K562 (cell line): ENCODE results near the gene FERMT3. TPM values are rescaled to one million over a fixed set of nuclear protein-coding genes. Genes with fewer than 3 reads are reported as not detected.

Experiments
- ARNT ChIP-seq, 2 experiments: fragments of 450-650 bp; IDR thresholded peaks; 2 replicates each; pipeline ENCODE4 v1.6.1; 2016; ENCODE audit warnings: mild to moderate bottlenecking in 1 of 2
- ATF7 ChIP-seq: fragments of 450-650 bp; IDR thresholded peaks from 2 replicates; pipeline ENCODE4 v1.7.1; 2014; ENCODE audit warnings: mild to moderate bottlenecking, moderate library complexity
- CHD2 ChIP-seq: IDR thresholded peaks from 2 replicates; pipeline ENCODE4 v1.6.1; 2011; ENCODE audit warnings: low read depth, low read length
- EP400 ChIP-seq: fragments of 450-650 bp; IDR thresholded peaks from 2 replicates; pipeline ENCODE4 v1.6.1; 2017; ENCODE audit warnings: antibody characterized with exemption, mild to moderate bottlenecking, moderate library complexity
- ETV5 ChIP-seq: sonication (generic); formaldehyde crosslinking; IDR thresholded peaks from 2 replicates; pipeline ENCODE4 v1.4.0; 2020; ENCODE audit warnings: low read depth, mild to moderate bottlenecking, missing genetic modification reagents
- HDAC2 ChIP-seq: fragments of 450-650 bp; IDR thresholded peaks from 2 replicates; pipeline ENCODE4 v1.6.1; 2016; ENCODE audit warnings: mild to moderate bottlenecking
- HMG20A ChIP-seq: fragments of 450-650 bp; formaldehyde crosslinking; conservative IDR thresholded peaks from 2 replicates; pipeline ENCODE4 v1.4.0; 2020; ENCODE audit warnings: mild to moderate bottlenecking, mixed read lengths
- KDM5B ChIP-seq: fragments of 200-600 bp; sonication (generic); IDR thresholded peaks from 2 replicates; pipeline ENCODE4 v1.6.1; 2012; ENCODE audit warnings: low read depth, mild to moderate bottlenecking, moderate library complexity, low read length, control low read depth, inconsistent platforms; ENCODE audit not compliant: insufficient replicate concordance
- KLF13 ChIP-seq: fragments of 450-650 bp; IDR thresholded peaks from 2 replicates; pipeline ENCODE4 v1.6.1; 2016; ENCODE audit warnings: missing genetic modification characterization, low read depth, mild to moderate bottlenecking, missing compliant biosample characterization, moderate library complexity, borderline replicate concordance
- MAZ ChIP-seq, 2 experiments: fragments of 450-650 bp in 1 of 2; sonication (generic) in 1 of 2; formaldehyde crosslinking; IDR thresholded peaks in 1 of 2; conservative IDR thresholded peaks in 1 of 2; 2 replicates each; pipeline versions ENCODE4 v1.4.0 to v1.5.0; 2020; ENCODE audit warnings: mild to moderate bottlenecking in 1 of 2, missing genetic modification reagents in 1 of 2
- NEUROD1 ChIP-seq: fragments of 150-350 bp; IDR thresholded peaks from 2 replicates; pipeline ENCODE4 v1.6.1; 2014; ENCODE audit warnings: borderline replicate concordance, low read length, low read depth; ENCODE audit not compliant: partially characterized antibody
- NR3C1 ChIP-seq: sonication (generic); formaldehyde crosslinking; IDR thresholded peaks from 2 replicates; pipeline ENCODE4 v1.8.1; 2022; ENCODE audit warnings: missing genetic modification reagents
- PCBP1 ChIP-seq: fragments of 200-400 bp; formaldehyde crosslinking; IDR thresholded peaks from 2 replicates; pipeline ENCODE4 v1.6.1; 2018; ENCODE audit warnings: mild to moderate bottlenecking, low read depth, low read length; ENCODE audit not compliant: poor library complexity, severe bottlenecking
- POLR2B ChIP-seq: fragments of 450-650 bp; IDR thresholded peaks from 2 replicates; pipeline ENCODE4 v1.6.1; 2018; ENCODE audit warnings: low read depth; ENCODE audit not compliant: partially characterized antibody
- ZNF316 ChIP-seq: fragments of 450-650 bp; IDR thresholded peaks from 2 replicates; pipeline ENCODE4 v1.6.1; 2016
- ZSCAN29 ChIP-seq: fragments of 450-650 bp; IDR thresholded peaks from 2 replicates; pipeline ENCODE4 v1.6.1; 2017
- polyA plus RNA-seq, 8 experiments: library from polyadenylated mRNA; depleted of rRNA in 4 of 8; stranded (reverse) in 5 of 8; unstranded in 3 of 8; fragments of >200 nt; fragmentation: Nextera tagmentation in 2 of 8; fragmentation: Illumina TruSeq in 1 of 8; extraction: Ambion mirVana in 2 of 8; extraction: Trizol in 1 of 8; gene quantifications; 2 replicates each; pipeline versions ENCODE4 v1.2.1 to v1.2.3, GENCODE V29; 2011 to 2014; ENCODE audit warnings: inconsistent platforms in 1 of 8, missing spikeins in 1 of 8
- total RNA-seq, 7 experiments: library from RNA; depleted of rRNA in 6 of 7; stranded (reverse); fragments of >200 nt in 6 of 7; fragmentation: Illumina TruSeq in 2 of 7; extraction: Trizol in 2 of 7; gene quantifications; 2 replicates each; pipeline versions ENCODE4 v1.2.1 to v1.2.3, GENCODE V29; 2011 to 2021; ENCODE audit warnings: low replicate concordance in 1 of 7
- TF ChIP-seq, protein P1 (sequence below), 2 experiments: IDR thresholded peaks; 2 replicates each; pipeline ENCODE4 v1.6.1; 2011; ENCODE audit warnings: borderline replicate concordance in 1 of 2, control low read depth in 1 of 2, low read depth in 1 of 2, low read length in 1 of 2, mild to moderate bottlenecking in 1 of 2, mixed read lengths in 1 of 2, moderate library complexity in 1 of 2; ENCODE audit not compliant: insufficient read depth in 1 of 2, insufficient read length in 1 of 2, poor library complexity in 1 of 2, severe bottlenecking in 1 of 2; ENCODE audit errors: extremely low read depth in 1 of 2
- TF ChIP-seq, protein P2 (sequence below): fragments of 450-650 bp; IDR thresholded peaks from 2 replicates; pipeline ENCODE4 v1.6.1; 2016; ENCODE audit warnings: low read depth, mild to moderate bottlenecking, moderate library complexity
- TF ChIP-seq, protein P3 (sequence below): fragments of 450-650 bp; IDR thresholded peaks from 2 replicates; pipeline ENCODE4 v1.7.1; 2018; ENCODE audit warnings: mild to moderate bottlenecking, low read depth; ENCODE audit not compliant: partially characterized antibody
- TF ChIP-seq, protein P4 (sequence below): fragments of 250-450 bp; sonication (Bioruptor Pico); IDR thresholded peaks from 2 replicates; pipeline ENCODE4 v1.5.0; 2022; ENCODE audit warnings: mild to moderate bottlenecking

Gene FERMT3
- total and polyA plus RNA-seq, 9 of the 15 experiments (the other 6 are each of a cell fraction or from before 2014, with no cell fraction given) = 3.2 to 275 (median 79.7) TPM

DNA sequence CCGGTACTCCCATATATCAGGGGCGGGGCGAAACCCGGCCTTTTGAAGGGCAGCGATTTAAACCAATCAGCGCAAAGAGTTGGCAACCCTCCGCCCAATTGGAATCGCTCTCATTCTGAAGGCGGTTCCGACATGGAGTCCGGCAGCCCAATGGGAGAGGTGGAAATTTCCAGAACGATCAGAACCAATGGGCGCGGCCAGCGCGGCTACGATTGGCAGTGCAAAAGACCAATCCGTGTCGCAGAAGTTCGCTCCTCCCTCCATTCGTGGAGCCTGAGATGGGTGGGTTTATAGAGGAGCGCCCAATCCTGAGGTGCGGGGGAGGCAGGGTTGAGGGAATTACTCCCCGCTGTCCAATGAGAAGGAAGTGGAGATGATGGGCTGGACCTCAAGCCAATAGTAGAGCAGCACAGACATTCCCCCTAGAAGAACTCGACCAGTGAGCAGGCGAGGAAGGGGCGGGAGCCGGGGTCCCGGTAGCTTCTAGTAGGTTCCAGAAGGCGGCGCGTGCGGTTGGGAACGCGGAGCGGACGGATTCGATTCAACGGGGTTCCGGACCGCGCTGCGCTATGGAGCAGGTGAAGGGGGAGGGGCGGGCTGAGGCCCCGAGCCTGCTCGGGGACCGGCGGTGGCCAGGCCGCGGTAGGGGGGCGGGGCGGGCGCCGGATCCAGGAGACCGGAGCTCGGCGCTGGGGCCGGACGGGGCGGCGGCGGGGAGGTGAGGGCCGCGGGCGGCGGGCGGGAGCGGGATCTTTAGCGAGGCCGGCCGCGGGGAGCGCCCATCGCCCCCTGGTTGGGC, 20.6 kb upstream of the FERMT3 start, which contains the start of gene STIP1 (continued):
- 0 out of 2 replicates have a peak, but pooled peaks have one; percentile 27 for TF ChIP-seq ETV5
- TF ChIP-seq, protein P1, sequence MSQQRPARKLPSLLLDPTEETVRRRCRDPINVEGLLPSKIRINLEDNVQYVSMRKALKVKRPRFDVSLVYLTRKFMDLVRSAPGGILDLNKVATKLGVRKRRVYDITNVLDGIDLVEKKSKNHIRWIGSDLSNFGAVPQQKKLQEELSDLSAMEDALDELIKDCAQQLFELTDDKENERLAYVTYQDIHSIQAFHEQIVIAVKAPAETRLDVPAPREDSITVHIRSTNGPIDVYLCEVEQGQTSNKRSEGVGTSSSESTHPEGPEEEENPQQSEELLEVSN (IDR thresholded peaks at IDR 0.05; ENCODE audit: borderline replicate concordance in 1 of 2, extremely low read depth in 1 of 2, insufficient read depth in 1 of 2, insufficient read length in 1 of 2, low read depth in 1 of 2, low read length in 1 of 2, poor library complexity in 1 of 2, severe bottlenecking in 1 of 2) = peak; percentile 73 to 76
- TF ChIP-seq POLR2B = peak; percentile 7
- peak; percentile 66; the same call in 1 of the 2 replicates for TF ChIP-seq ZSCAN29
- no peak for TF ChIP-seq HDAC2
- TF ChIP-seq, protein P2, sequence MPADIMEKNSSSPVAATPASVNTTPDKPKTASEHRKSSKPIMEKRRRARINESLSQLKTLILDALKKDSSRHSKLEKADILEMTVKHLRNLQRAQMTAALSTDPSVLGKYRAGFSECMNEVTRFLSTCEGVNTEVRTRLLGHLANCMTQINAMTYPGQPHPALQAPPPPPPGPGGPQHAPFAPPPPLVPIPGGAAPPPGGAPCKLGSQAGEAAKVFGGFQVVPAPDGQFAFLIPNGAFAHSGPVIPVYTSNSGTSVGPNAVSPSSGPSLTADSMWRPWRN = peak; percentile 47; the same call in 1 of the 2 replicates
- TF ChIP-seq, protein P3, sequence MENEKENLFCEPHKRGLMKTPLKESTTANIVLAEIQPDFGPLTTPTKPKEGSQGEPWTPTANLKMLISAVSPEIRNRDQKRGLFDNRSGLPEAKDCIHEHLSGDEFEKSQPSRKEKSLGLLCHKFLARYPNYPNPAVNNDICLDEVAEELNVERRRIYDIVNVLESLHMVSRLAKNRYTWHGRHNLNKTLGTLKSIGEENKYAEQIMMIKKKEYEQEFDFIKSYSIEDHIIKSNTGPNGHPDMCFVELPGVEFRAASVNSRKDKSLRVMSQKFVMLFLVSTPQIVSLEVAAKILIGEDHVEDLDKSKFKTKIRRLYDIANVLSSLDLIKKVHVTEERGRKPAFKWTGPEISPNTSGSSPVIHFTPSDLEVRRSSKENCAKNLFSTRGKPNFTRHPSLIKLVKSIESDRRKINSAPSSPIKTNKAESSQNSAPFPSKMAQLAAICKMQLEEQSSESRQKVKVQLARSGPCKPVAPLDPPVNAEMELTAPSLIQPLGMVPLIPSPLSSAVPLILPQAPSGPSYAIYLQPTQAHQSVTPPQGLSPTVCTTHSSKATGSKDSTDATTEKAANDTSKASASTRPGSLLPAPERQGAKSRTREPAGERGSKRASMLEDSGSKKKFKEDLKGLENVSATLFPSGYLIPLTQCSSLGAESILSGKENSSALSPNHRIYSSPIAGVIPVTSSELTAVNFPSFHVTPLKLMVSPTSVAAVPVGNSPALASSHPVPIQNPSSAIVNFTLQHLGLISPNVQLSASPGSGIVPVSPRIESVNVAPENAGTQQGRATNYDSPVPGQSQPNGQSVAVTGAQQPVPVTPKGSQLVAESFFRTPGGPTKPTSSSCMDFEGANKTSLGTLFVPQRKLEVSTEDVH = peak; percentile 60
- TF ChIP-seq, protein P4, sequence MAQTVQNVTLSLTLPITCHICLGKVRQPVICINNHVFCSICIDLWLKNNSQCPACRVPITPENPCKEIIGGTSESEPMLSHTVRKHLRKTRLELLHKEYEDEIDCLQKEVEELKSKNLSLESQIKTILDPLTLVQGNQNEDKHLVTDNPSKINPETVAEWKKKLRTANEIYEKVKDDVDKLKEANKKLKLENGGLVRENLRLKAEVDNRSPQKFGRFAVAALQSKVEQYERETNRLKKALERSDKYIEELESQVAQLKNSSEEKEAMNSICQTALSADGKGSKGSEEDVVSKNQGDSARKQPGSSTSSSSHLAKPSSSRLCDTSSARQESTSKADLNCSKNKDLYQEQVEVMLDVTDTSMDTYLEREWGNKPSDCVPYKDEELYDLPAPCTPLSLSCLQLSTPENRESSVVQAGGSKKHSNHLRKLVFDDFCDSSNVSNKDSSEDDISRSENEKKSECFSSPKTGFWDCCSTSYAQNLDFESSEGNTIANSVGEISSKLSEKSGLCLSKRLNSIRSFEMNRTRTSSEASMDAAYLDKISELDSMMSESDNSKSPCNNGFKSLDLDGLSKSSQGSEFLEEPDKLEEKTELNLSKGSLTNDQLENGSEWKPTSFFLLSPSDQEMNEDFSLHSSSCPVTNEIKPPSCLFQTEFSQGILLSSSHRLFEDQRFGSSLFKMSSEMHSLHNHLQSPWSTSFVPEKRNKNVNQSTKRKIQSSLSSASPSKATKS (CRISPR knock-in tag) = no peak
- TF ChIP-seq ATF7 = peak; percentile 89
- TF ChIP-seq PCBP1 = peak; percentile 26
- TF ChIP-seq CHD2 = peak; percentile 93
- peak in 1 of 2 experiments; percentile 100; a peak in 2 of 4 replicates for TF ChIP-seq ARNT (IDR thresholded peaks at IDR 0.05)
- no peak for TF ChIP-seq KDM5B
- TF ChIP-seq HMG20A (CRISPR knock-in tag) = no peak
- peak; percentile 82; the same call in 1 of the 2 replicates for TF ChIP-seq EP400
- peak; percentile 18 to 22; a peak in 2 of 4 replicates for TF ChIP-seq MAZ (CRISPR knock-in tag; conservative IDR thresholded peaks at IDR 0.05 in 1 of 2, IDR thresholded peaks at IDR 0.05 in 1 of 2)
- TF ChIP-seq ZNF316 = no peak
- no peak for TF ChIP-seq KLF13 (tag)
- peak; percentile 99 for TF ChIP-seq NEUROD1
- no peak for TF ChIP-seq NR3C1 (CRISPR knock-in tag)
